Measurements from ENCODE around the gene ZNF800.
A peak's percentile ranks its signal among the peaks of the same experiment; 100 is the strongest.

The ZNF800 gene

DNA sequence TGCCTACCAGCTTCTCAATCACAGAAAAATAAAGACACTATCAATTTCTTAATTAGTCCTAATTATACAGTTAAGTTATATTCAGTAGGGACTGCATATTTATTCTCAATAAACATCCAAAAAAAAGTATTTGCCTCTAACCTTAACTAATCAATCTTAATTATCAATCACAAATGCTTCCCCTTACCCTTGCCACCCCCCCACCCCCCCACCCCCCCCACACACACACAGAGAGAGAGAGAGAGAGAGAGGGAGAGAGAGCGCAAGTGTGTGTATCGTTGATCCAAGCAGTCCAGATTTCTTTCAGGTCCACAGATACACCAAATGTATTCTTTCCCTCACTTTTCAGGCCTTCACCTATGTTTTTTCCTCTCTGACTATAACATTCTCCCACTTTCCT is 12.9 kb downstream of the ZNF800 start:
- H3K36me3 Mint-ChIP-seq (ENCODE audit: low read depth) = peaks cover 60% of the 10 kb centered on the region
- no peaks in the 10 kb centered on the region for H3K9me3 Mint-ChIP-seq
- peak overlapping the region; percentile 36 for H3K27ac Mint-ChIP-seq
- H3K4me1 Mint-ChIP-seq (ENCODE audit: low read depth) = peaks cover 84% of the 10 kb centered on the region
- no peak overlapping the region for H3K4me3 Mint-ChIP-seq
- H3K27me3 Mint-ChIP-seq = no peaks in the 10 kb centered on the region

DNA sequence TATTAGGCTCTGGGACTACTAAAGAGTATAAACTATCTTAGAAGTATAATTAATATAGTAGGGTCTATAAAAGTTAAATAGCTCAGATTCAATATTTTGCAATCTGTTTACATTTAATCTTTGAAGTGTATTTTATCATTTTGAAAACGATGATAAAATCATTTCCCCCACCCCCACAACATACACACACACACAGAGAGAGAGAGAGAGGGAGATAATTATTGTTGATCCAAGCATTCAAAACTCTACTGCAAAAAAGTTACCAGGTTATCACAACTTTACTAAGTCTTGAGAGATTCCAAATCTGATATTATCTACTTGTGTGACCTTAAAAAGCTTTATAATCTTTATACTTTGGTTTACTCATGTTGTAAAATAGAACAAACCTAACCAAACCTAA is 14.0 kb downstream of the ZNF800 start:
- Mint-ChIP-seq H3K27me3 (no peaks in the 10 kb centered on the region), H3K36me3 (ENCODE audit: low read depth) (peaks cover 66% of the 10 kb centered on the region), H3K9me3 (no peaks in the 10 kb centered on the region), H3K27ac (no peak overlapping the region), H3K4me3 (no peak overlapping the region), H3K4me1 (ENCODE audit: low read depth) (peaks cover 82% of the 10 kb centered on the region)

- no peak overlapping the region for H3K27ac Mint-ChIP-seq
- H3K4me1 Mint-ChIP-seq (ENCODE audit: low read depth) = peaks cover 79% of the 10 kb centered on the region
- no peaks in the 10 kb centered on the region for H3K27me3 Mint-ChIP-seq
- H3K4me3 Mint-ChIP-seq = no peak overlapping the region
- no peaks in the 10 kb centered on the region for H3K9me3 Mint-ChIP-seq
- peaks cover 66% of the 10 kb centered on the region for H3K36me3 Mint-ChIP-seq (ENCODE audit: low read depth)
Observed at GRCh38 chr7:127377425-127377824, 15.1 kb downstream of the ZNF800 start.

- H3K9me3 Mint-ChIP-seq = no peaks in the 10 kb centered on the region
- H3K4me1 Mint-ChIP-seq (ENCODE audit: low read depth) = peaks cover 64% of the 10 kb centered on the region
- H3K4me3 Mint-ChIP-seq = no peak overlapping the region
- H3K27me3 Mint-ChIP-seq = no peaks in the 10 kb centered on the region
- H3K36me3 Mint-ChIP-seq (ENCODE audit: low read depth) = peaks cover 69% of the 10 kb centered on the region
- no peak overlapping the region for H3K27ac Mint-ChIP-seq
Observed at GRCh38 chr7:127375631-127376030, 16.9 kb downstream of the ZNF800 start.

DNA sequence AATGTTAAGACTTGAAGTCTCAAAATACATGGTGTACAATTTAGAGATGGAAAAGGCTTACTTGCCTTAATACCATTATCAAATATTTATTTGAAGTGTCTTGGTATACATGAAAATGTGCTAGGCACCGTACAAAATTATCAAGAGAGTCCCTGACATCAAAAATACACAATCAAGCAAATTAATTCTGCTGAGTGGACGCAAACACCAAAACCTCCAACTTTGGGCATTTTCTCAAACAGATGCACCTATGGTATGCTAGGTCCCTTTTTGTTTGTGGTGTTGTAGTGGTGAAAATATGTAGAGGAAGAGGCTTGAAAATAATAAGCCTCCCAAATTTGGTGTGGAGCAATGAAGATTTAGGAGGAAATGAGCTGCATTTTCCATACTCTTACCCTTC is 24.8 kb downstream of the ZNF800 start:
- Mint-ChIP-seq H3K27me3 (no peaks in the 10 kb centered on the region), H3K36me3 (ENCODE audit: low read depth) (peaks cover 49% of the 10 kb centered on the region), H3K4me3 (no peak overlapping the region), H3K9me3 (no peaks in the 10 kb centered on the region), H3K27ac (no peak overlapping the region), H3K4me1 (ENCODE audit: low read depth) (peaks cover 34% of the 10 kb centered on the region)

DNA sequence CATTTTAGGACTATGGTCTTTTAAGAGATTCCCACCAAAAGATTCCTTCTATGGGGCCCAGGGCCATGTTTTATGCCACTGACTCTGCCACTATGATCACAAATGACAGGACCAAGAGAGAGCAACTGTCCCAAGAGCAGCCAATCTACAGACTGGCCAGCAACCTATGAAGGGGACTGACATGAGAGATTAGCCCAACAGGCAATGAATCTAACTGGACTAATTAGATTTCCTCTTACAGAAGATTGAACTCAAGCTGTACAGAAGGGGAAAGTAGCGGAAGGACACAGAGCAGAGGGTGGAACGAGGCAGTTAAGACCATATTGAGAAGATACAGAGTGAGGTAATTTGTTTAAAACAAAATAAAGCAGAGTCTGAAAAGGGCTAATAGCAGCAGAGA is 25.8 kb downstream of the ZNF800 start:
- no peaks in the 10 kb centered on the region for H3K27me3 Mint-ChIP-seq
- peaks cover 43% of the 10 kb centered on the region for H3K36me3 Mint-ChIP-seq (ENCODE audit: low read depth)
- H3K4me1 Mint-ChIP-seq (ENCODE audit: low read depth) = peaks cover 34% of the 10 kb centered on the region
- no peak overlapping the region for H3K4me3 Mint-ChIP-seq
- H3K27ac Mint-ChIP-seq = no peak overlapping the region
- no peaks in the 10 kb centered on the region for H3K9me3 Mint-ChIP-seq

- Mint-ChIP-seq H3K27me3 (no peaks in the 10 kb centered on the region), H3K4me1 (ENCODE audit: low read depth) (peaks cover 34% of the 10 kb centered on the region), H3K36me3 (ENCODE audit: low read depth) (peaks cover 37% of the 10 kb centered on the region), H3K9me3 (no peaks in the 10 kb centered on the region), H3K4me3 (no peak overlapping the region), H3K27ac (no peak overlapping the region)
Observed at GRCh38 chr7:127365957-127366315, 26.6 kb downstream of the ZNF800 start.

GRCh38 chr7:127365164-127365956 is 27.1 kb downstream of the ZNF800 start:
- H3K4me3 Mint-ChIP-seq = no peak overlapping the region
- H3K27ac Mint-ChIP-seq = peak overlapping the region; percentile 2
- no peaks in the 10 kb centered on the region for H3K27me3 Mint-ChIP-seq
- peaks cover 34% of the 10 kb centered on the region for H3K36me3 Mint-ChIP-seq (ENCODE audit: low read depth)
- H3K9me3 Mint-ChIP-seq = no peaks in the 10 kb centered on the region
- H3K4me1 Mint-ChIP-seq (ENCODE audit: low read depth) = peaks cover 34% of the 10 kb centered on the region

GRCh38 chr7:127362364-127363027 is 30.0 kb downstream of the ZNF800 start:
- Mint-ChIP-seq H3K36me3 (ENCODE audit: low read depth) (peaks cover 33% of the 10 kb centered on the region), H3K4me1 (ENCODE audit: low read depth) (peaks cover 20% of the 10 kb centered on the region), H3K4me3 (no peak overlapping the region), H3K9me3 (no peaks in the 10 kb centered on the region), H3K27me3 (no peaks in the 10 kb centered on the region), H3K27ac (no peak overlapping the region)

DNA sequence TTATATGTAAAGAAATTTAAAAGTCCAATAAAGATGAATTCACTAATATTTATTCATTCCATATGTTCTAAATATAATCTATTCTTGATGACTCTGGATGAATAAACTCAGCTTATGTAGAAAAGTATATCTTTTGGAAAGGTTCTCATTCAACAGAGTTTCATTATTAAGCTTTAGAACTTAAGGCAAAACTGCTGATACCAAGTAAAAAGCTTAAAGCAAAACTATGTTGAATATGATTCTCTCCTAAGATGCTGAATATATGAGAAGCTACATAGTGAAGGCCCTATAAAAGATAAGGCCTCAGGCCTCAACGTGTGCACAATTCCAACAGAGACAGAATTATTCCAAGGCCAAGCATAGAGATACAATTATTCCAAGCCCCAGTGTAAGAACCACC is 30.8 kb downstream of the ZNF800 start:
- H3K27ac Mint-ChIP-seq = no peak overlapping the region
- H3K4me3 Mint-ChIP-seq = no peak overlapping the region
- no peaks in the 10 kb centered on the region for H3K9me3 Mint-ChIP-seq
- H3K36me3 Mint-ChIP-seq (ENCODE audit: low read depth) = peaks cover 34% of the 10 kb centered on the region
- H3K4me1 Mint-ChIP-seq (ENCODE audit: low read depth) = peaks cover 17% of the 10 kb centered on the region
- H3K27me3 Mint-ChIP-seq = no peaks in the 10 kb centered on the region

GRCh38 chr7:127359011-127359410 is 33.5 kb downstream of the ZNF800 start:
- Mint-ChIP-seq H3K36me3 (ENCODE audit: low read depth) (peaks cover 46% of the 10 kb centered on the region), H3K27me3 (no peaks in the 10 kb centered on the region), H3K9me3 (no peaks in the 10 kb centered on the region), H3K4me1 (ENCODE audit: low read depth) (peaks cover 19% of the 10 kb centered on the region), H3K4me3 (no peak overlapping the region), H3K27ac (no peak overlapping the region)

GRCh38 chr7:127353897-127354296 is 38.6 kb downstream of the ZNF800 start:
- Mint-ChIP-seq H3K27ac (no peak overlapping the region), H3K27me3 (no peaks in the 10 kb centered on the region), H3K9me3 (no peaks in the 10 kb centered on the region), H3K36me3 (ENCODE audit: low read depth) (peaks cover 43% of the 10 kb centered on the region), H3K4me1 (ENCODE audit: low read depth) (peaks cover 20% of the 10 kb centered on the region), H3K4me3 (no peak overlapping the region)

DNA sequence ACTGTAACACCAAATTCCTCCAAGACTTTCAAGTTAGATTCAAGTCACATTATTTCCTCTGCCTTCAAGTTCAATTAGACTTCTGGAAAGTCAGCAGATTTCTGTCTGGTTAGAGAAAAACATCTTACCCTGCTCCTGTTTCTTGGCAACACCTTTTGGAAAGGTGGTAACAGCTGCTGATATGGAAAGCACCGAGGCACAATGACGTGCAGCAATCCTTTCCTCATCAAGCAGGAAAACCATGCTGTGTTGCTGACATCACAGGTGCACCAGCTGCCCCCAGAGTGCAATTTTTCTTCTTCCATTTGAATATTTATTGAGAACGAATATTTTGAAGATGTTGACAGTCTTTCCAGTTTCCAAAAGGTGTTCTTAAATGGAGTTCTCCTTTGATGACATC is 41.9 kb downstream of the ZNF800 start:
- Mint-ChIP-seq H3K27me3 (no peaks in the 10 kb centered on the region), H3K36me3 (ENCODE audit: low read depth) (peaks cover 16% of the 10 kb centered on the region), H3K4me1 (ENCODE audit: low read depth) (peaks cover 32% of the 10 kb centered on the region), H3K27ac (no peak overlapping the region), H3K4me3 (no peak overlapping the region), H3K9me3 (no peaks in the 10 kb centered on the region)

DNA sequence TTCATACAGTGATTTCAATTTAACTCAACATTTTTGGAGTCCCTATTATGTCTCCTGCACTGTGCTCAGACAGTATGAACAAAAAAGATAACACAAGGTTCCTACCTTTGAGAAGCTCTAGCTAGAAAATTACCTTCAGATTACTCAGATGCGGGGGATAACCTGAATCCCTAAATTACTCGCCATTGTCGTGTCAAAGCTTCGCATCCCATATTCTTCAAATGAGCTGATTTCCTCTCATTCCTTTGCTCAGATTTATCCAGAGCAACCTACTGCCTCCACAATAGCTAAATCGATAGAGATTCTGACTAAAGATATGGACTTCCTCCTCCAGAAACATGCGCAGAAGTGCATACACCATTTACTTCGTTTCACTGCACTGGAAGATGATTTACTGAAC is 42.6 kb downstream of the ZNF800 start:
- H3K36me3 Mint-ChIP-seq (ENCODE audit: low read depth) = peaks cover 10% of the 10 kb centered on the region
- H3K27me3 Mint-ChIP-seq = no peaks in the 10 kb centered on the region
- no peak overlapping the region for H3K4me3 Mint-ChIP-seq
- H3K27ac Mint-ChIP-seq = no peak overlapping the region
- no peaks in the 10 kb centered on the region for H3K9me3 Mint-ChIP-seq
- H3K4me1 Mint-ChIP-seq (ENCODE audit: low read depth) = peaks cover 26% of the 10 kb centered on the region

DNA sequence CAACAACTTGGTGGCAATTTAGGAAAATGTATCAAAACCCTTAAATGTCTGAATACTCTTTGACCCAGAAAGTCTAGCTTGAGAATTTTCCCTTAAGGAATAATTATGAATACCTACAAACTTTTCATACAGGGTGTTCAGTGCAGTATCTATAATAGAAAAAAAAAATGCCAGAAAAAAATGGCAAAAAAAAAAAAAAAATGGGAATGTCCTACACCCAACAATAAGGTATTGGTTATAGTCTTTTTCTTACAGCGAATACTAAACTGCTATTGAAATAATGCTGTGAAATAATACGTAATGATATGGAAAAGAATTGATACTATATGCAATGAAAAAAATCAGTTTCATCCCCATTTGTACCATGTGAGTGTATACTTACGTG is 44.3 kb downstream of the ZNF800 start:
- H3K36me3 Mint-ChIP-seq (ENCODE audit: low read depth) = peaks cover 7% of the 10 kb centered on the region
- no peaks in the 10 kb centered on the region for H3K9me3 Mint-ChIP-seq
- no peak overlapping the region for H3K27ac Mint-ChIP-seq
- H3K4me3 Mint-ChIP-seq = peak overlapping the region; percentile 59
- H3K4me1 Mint-ChIP-seq (ENCODE audit: low read depth) = peaks cover 11% of the 10 kb centered on the region
- no peaks in the 10 kb centered on the region for H3K27me3 Mint-ChIP-seq

Measured in stimulated activated naive CD8-positive, alpha-beta T cell treated with anti-CD3 and anti-CD28 coated beads, Interleukin-15, Interleukin-2, amounts not matched to agents 100 ng/mL and 50 ng/mL, for 24 hours (primary cell).